C4-2B (cell line): ENCODE results near the gene SELL.

Experiments
- CTCF ChIP-seq: fragments of 450-650 bp; conservative IDR thresholded peaks from 2 replicates; pipeline ENCODE4 v1.5.1; 2017; ENCODE audit warnings: mild to moderate bottlenecking
- ZFX ChIP-seq: fragments of 450-650 bp; IDR thresholded peaks from 2 replicates; pipeline ENCODE4 v1.6.1; 2017

- no peak for TF ChIP-seq CTCF
- no peak for TF ChIP-seq ZFX
Observed at GRCh38 chr1:169682071-169682470, 29.3 kb downstream of the SELL start.
